WI38 (cell line): ENCODE results near the gene NF1.
"Not testable (repeated sequence)": the region's sequence is repeated elsewhere in the genome, so short reads cannot be mapped to it uniquely, and the experiment has no call there.

ENCODE experiments used
- H3K4me3 ChIP-seq: 2 replicates; pipeline ENCODE4 v1.5.1; 2011; ENCODE audit warnings: low read depth, mild to moderate bottlenecking, control low read depth, low read length
- TF ChIP-seq, protein P1 (sequence below): IDR thresholded peaks from 2 replicates; pipeline ENCODE4 v1.5.1; 2012; ENCODE audit warnings: low read depth, mild to moderate bottlenecking, control low read depth, low read length

The NF1 gene

DNA sequence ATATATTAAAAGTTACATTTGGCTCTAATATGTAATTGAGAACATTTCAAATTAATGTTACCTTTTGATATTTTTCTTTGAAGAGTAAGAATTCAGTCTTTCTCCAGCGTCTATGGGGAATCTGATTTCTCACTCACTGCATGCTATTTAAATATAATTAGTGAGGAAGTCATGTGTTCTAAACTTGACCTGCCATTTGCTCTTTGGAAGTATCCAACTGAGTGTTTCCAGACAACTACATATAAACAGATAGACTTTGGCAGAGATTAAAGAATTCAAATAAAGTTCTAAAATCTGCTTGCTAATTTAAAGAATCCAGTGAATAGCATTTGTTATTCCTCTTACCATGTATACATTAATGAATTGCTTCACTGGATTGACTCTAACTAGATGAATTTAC, 178.7 kb downstream of the NF1 start:
- no peak overlapping the region for H3K4me3 ChIP-seq
- TF ChIP-seq, protein P1, sequence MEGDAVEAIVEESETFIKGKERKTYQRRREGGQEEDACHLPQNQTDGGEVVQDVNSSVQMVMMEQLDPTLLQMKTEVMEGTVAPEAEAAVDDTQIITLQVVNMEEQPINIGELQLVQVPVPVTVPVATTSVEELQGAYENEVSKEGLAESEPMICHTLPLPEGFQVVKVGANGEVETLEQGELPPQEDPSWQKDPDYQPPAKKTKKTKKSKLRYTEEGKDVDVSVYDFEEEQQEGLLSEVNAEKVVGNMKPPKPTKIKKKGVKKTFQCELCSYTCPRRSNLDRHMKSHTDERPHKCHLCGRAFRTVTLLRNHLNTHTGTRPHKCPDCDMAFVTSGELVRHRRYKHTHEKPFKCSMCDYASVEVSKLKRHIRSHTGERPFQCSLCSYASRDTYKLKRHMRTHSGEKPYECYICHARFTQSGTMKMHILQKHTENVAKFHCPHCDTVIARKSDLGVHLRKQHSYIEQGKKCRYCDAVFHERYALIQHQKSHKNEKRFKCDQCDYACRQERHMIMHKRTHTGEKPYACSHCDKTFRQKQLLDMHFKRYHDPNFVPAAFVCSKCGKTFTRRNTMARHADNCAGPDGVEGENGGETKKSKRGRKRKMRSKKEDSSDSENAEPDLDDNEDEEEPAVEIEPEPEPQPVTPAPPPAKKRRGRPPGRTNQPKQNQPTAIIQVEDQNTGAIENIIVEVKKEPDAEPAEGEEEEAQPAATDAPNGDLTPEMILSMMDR = no peak

DNA sequence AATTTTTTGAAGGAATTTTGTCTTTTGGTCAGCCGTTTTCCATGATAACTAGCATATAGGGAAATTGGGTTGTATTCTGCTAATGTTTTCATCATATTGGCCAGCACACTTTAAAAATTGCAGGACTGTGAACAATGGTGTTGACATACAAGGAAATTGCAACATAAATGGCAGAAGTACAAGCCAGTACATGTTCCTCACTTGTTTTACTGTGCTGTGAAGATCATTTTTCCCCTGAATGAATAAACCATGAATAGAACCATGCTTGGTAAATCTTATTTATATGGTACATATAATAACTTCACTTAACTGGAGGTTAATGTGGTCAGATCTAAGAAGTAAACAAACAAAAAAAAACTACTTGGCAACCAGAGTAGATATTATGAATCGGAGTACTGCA, 179.5 kb downstream of the NF1 start:
- H3K4me3 ChIP-seq = no peak overlapping the region

DNA sequence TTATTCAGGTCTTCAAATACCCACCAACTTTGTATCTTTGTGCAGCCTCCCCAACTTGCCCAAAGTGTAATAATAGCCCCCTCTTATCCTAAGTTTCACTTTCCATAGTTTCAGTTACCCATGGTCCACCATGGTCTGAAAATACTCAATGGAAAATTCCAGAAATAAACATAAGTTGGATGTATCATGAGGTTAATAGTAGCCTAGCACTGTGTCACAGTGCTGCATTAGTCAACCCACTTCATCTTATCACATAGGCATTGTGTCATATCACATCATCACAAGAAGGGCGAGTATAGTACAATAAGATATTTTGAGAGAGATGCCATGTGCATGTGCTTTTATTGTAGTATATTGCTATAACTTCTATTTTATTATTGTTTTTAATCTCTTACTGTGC, 180.3 kb downstream of the NF1 start:
- TF ChIP-seq, protein P1 = no peak
- H3K4me3 ChIP-seq = no peak overlapping the region

More for the DNA sequence above, 179.5 kb downstream of the NF1 start:
- TF ChIP-seq, protein P1 = no peak

DNA sequence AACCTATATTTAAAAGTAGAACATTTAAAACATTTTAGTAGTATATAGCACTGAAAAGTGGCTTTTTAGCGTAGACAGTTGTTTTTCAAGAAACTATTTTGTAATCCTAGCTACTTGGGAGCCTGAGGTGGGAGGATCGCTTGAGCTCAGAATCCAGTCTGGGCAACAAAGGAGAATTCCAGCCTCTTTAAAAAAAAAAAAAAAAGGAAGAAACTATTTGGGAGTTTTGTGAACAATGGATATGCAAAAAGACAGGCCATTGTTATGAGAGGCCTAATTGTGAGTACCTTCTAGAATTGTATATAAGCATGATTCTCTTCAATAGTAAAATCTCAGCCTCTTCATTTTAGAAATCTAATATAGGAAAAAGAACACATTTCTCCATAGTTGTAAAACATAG, 184.6 kb downstream of the NF1 start:
- TF ChIP-seq, protein P1 = no peak
- no peak overlapping the region for H3K4me3 ChIP-seq

DNA sequence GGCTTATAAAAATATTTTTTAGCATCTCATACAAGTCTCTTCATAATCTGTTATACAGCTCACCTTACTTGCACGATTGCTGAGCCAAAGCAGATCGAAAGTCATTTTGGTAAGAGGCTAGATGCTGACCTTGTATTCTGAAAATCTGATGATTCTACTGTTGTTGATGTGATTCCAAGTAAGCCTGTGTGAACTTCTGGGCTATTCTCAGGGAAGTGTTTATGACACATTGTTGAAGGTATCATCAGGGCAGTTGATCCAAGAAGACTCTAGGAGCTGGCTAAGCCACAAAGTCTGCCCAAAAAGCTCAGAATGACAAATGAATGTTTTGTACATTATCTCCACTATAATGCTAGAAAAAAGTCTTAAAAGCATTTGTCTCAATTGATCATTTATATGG, 186.3 kb downstream of the NF1 start:
- TF ChIP-seq, protein P1 = no peak
- no peak overlapping the region for H3K4me3 ChIP-seq

DNA sequence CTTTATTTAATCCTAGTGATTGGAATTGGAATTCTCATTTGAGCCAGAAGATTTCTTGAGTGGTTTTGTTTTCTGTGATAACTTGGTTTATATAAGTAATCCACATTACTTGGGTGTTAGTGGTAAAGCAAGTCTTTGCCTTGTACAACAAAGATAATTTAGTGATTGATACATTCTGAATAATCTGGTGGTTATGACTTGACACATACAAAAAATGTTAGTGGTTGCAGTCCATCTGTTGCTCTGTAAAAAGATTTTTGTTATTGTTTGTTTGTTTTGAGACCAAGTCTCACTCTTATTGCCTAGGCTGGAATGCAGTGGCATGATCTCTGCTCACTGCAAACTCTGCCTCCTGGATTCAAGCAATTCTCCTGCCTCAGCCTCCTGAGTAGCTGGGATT, 189.1 kb downstream of the NF1 start:
- TF ChIP-seq, protein P1 = no peak
- no peak overlapping the region for H3K4me3 ChIP-seq

DNA sequence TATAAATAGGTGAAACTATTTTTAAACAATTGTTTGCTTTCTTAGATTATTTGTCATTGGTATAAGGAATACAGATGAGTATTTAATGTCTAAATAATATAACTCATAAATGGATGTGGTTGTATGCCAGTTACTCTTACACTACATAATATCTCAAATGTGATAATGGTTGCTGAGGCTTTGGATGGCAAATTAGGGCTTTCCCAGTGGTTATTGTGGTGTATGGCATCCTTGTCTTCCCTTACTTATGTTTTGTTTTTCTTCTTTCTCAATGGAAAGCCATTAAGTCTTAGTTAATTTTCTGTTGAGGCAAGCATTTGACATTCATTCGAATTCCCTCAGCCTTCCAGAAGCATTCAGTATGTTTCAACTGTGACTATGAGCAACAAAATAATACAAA, 191.8 kb downstream of the NF1 start:
- H3K4me3 ChIP-seq = no peak overlapping the region
- TF ChIP-seq, protein P1 = no peak

DNA sequence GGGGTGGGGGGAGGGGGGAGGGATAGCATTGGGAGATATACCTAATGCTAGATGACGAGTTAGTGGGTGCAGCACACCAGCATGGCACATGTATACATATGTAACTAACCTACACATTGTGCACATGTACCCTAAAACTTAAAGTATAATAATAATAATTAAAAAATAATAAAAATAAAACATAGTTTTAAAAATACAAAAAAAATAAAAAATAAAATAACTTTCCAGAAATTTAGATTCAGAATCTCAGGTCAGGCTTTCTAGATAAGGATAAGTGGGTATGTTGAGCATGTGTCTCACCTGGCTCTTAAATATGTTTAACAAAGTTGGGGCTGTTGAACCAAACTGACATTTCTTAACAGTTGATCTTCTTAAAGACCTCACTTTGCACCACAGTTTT, 193.2 kb downstream of the NF1 start:
- H3K4me3 ChIP-seq = not testable (repeated sequence)
